ENCODE data around the gene L3MBTL2. TPM values are rescaled to one million over a fixed set of nuclear protein-coding genes. Genes with fewer than 3 reads are reported as not detected.
"Not testable (repeated sequence)": the region's sequence is repeated elsewhere in the genome, so short reads cannot be mapped to it uniquely, and the experiment has no call there.

The L3MBTL2 gene
- total RNA-seq, 2 experiments from 2014 or later, result 23.3 to 33.4 TPM

DNA sequence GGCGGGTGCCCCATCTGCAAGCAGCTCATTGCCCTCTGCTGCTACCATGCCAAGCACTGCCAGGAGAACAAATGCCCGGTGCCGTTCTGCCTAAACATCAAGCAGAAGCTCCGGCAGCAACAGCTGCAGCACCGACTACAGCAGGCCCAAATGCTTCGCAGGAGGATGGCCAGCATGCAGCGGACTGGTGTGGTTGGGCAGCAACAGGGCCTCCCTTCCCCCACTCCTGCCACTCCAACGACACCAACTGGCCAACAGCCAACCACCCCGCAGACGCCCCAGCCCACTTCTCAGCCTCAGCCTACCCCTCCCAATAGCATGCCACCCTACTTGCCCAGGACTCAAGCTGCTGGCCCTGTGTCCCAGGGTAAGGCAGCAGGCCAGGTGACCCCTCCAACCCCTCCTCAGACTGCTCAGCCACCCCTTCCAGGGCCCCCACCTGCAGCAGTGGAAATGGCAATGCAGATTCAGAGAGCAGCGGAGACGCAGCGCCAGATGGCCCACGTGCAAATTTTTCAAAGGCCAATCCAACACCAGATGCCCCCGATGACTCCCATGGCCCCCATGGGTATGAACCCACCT, 28.0 kb upstream of the L3MBTL2 start:
- Histone ChIP-seq H3K27ac (ENCODE audit: low read depth, low read length, poor library complexity, severe bottlenecking) (no peak overlapping the region), H3K4me2 (ENCODE audit: low read length) (no peak overlapping the region), H3K9me2 (ENCODE audit: insufficient read depth, low read length) (no peaks in the 10 kb centered on the region), H4K20me1 (ENCODE audit: insufficient read depth, low read length) (no peaks in the 10 kb centered on the region), H3K9me3 (ENCODE audit: low read length) (no peaks in the 10 kb centered on the region), H3K4me1 (ENCODE audit: insufficient read depth, low read length, poor library complexity, severe bottlenecking) (peaks cover 5% of the 10 kb centered on the region), H3K36me3 (ENCODE audit: insufficient read depth, low read length) (peaks cover 84% of the 10 kb centered on the region), H2AFZ (ENCODE audit: low read length) (no peak overlapping the region), H3K79me2 (ENCODE audit: insufficient read depth, low read depth, low read length) (no peaks in the 10 kb centered on the region), H3K4me3 (ENCODE audit: low read depth, low read length, poor library complexity, severe bottlenecking) (no peak overlapping the region)
- TF ChIP-seq, protein P1, sequence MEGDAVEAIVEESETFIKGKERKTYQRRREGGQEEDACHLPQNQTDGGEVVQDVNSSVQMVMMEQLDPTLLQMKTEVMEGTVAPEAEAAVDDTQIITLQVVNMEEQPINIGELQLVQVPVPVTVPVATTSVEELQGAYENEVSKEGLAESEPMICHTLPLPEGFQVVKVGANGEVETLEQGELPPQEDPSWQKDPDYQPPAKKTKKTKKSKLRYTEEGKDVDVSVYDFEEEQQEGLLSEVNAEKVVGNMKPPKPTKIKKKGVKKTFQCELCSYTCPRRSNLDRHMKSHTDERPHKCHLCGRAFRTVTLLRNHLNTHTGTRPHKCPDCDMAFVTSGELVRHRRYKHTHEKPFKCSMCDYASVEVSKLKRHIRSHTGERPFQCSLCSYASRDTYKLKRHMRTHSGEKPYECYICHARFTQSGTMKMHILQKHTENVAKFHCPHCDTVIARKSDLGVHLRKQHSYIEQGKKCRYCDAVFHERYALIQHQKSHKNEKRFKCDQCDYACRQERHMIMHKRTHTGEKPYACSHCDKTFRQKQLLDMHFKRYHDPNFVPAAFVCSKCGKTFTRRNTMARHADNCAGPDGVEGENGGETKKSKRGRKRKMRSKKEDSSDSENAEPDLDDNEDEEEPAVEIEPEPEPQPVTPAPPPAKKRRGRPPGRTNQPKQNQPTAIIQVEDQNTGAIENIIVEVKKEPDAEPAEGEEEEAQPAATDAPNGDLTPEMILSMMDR (conservative IDR thresholded peaks at IDR 0.05; ENCODE audit: low read length), result no peak
- no peak for TF ChIP-seq EZH2phosphoT487 (IDR thresholded peaks at IDR 0.05; ENCODE audit: borderline replicate concordance, low read depth, low read length)
- ChIA-PET CTCF (ENCODE audit: unreplicated experiment) (no interaction called here), POLR2A (no interaction called here)
- intact Hi-C loops (cut with micrococcal nuclease; ENCODE audit: unreplicated experiment), result no loop called here
- BruUV-seq (replicated peaks), result no TSS peak
- DNase-seq (ENCODE audit: low spot score), result no peak

DNA sequence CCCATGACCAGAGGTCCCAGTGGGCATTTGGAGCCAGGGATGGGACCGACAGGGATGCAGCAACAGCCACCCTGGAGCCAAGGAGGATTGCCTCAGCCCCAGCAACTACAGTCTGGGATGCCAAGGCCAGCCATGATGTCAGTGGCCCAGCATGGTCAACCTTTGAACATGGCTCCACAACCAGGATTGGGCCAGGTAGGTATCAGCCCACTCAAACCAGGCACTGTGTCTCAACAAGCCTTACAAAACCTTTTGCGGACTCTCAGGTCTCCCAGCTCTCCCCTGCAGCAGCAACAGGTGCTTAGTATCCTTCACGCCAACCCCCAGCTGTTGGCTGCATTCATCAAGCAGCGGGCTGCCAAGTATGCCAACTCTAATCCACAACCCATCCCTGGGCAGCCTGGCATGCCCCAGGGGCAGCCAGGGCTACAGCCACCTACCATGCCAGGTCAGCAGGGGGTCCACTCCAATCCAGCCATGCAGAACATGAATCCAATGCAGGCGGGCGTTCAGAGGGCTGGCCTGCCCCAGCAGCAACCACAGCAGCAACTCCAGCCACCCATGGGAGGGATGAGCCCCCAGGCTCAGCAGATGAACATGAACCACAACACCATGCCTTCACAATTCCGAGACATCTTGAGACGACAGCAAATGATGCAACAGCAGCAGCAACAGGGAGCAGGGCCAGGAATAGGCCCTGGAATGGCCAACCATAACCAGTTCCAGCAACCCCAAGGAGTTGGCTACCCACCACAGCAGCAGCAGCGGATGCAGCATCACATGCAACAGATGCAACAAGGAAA, 27.3 kb upstream of the L3MBTL2 start:
- H3K9me2 ChIP-seq (ENCODE audit: insufficient read depth, low read length), result no peaks in the 10 kb centered on the region
- TF ChIP-seq EZH2phosphoT487 (IDR thresholded peaks at IDR 0.05; ENCODE audit: borderline replicate concordance, low read depth, low read length), result no peak
- no peaks in the 10 kb centered on the region for H3K9me3 ChIP-seq (ENCODE audit: low read length)
- CTCF ChIA-PET (ENCODE audit: unreplicated experiment), result no interaction called here
- no peaks in the 10 kb centered on the region for H4K20me1 ChIP-seq (ENCODE audit: insufficient read depth, low read length)
- no peaks in the 10 kb centered on the region for H3K79me2 ChIP-seq (ENCODE audit: insufficient read depth, low read depth, low read length)
- H3K36me3 ChIP-seq (ENCODE audit: insufficient read depth, low read length), result peaks cover 77% of the 10 kb centered on the region
- no TSS peak for BruUV-seq (replicated peaks)
- no peak overlapping the region for H3K4me3 ChIP-seq (ENCODE audit: low read depth, low read length, poor library complexity, severe bottlenecking)
- no peak overlapping the region for H3K27ac ChIP-seq (ENCODE audit: low read depth, low read length, poor library complexity, severe bottlenecking)
- no peak overlapping the region for H3K4me2 ChIP-seq (ENCODE audit: low read length)
- intact Hi-C loops (cut with micrococcal nuclease; ENCODE audit: unreplicated experiment), result no loop called here
- POLR2A ChIA-PET, result no interaction called here
- peaks cover 5% of the 10 kb centered on the region for H3K4me1 ChIP-seq (ENCODE audit: insufficient read depth, low read length, poor library complexity, severe bottlenecking)
- DNase-seq (ENCODE audit: low spot score), result no peak
- no peak overlapping the region for H2AFZ ChIP-seq (ENCODE audit: low read length)

DNA sequence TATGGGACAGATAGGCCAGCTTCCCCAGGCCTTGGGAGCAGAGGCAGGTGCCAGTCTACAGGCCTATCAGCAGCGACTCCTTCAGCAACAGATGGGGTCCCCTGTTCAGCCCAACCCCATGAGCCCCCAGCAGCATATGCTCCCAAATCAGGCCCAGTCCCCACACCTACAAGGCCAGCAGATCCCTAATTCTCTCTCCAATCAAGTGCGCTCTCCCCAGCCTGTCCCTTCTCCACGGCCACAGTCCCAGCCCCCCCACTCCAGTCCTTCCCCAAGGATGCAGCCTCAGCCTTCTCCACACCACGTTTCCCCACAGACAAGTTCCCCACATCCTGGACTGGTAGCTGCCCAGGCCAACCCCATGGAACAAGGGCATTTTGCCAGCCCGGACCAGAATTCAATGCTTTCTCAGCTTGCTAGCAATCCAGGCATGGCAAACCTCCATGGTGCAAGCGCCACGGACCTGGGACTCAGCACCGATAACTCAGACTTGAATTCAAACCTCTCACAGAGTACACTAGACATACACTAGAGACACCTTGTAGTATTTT, 26.6 kb upstream of the L3MBTL2 start:
- H4K20me1 ChIP-seq (ENCODE audit: insufficient read depth, low read length), result no peaks in the 10 kb centered on the region
- CTCF ChIA-PET (ENCODE audit: unreplicated experiment), result no interaction called here
- intact Hi-C loops (cut with micrococcal nuclease; ENCODE audit: unreplicated experiment), result no loop called here
- no peak for TF ChIP-seq EZH2phosphoT487 (IDR thresholded peaks at IDR 0.05; ENCODE audit: borderline replicate concordance, low read depth, low read length)
- TF ChIP-seq, protein P1 (conservative IDR thresholded peaks at IDR 0.05; ENCODE audit: low read length), result no peak
- H3K36me3 ChIP-seq (ENCODE audit: insufficient read depth, low read length), result peaks cover 71% of the 10 kb centered on the region
- H3K79me2 ChIP-seq (ENCODE audit: insufficient read depth, low read depth, low read length), result no peaks in the 10 kb centered on the region
- no peaks in the 10 kb centered on the region for H3K9me3 ChIP-seq (ENCODE audit: low read length)
- H3K4me1 ChIP-seq (ENCODE audit: insufficient read depth, low read length, poor library complexity, severe bottlenecking), result peaks cover 5% of the 10 kb centered on the region
- H3K27ac ChIP-seq (ENCODE audit: low read depth, low read length, poor library complexity, severe bottlenecking), result no peak overlapping the region
- POLR2A ChIA-PET, result no interaction called here
- no peak overlapping the region for H2AFZ ChIP-seq (ENCODE audit: low read length)
- no peaks in the 10 kb centered on the region for H3K9me2 ChIP-seq (ENCODE audit: insufficient read depth, low read length)
- DNase-seq (ENCODE audit: low spot score), result no peak
- no peak overlapping the region for H3K4me2 ChIP-seq (ENCODE audit: low read length)
- no TSS peak for BruUV-seq (replicated peaks)
- no peak overlapping the region for H3K4me3 ChIP-seq (ENCODE audit: low read depth, low read length, poor library complexity, severe bottlenecking)

DNA sequence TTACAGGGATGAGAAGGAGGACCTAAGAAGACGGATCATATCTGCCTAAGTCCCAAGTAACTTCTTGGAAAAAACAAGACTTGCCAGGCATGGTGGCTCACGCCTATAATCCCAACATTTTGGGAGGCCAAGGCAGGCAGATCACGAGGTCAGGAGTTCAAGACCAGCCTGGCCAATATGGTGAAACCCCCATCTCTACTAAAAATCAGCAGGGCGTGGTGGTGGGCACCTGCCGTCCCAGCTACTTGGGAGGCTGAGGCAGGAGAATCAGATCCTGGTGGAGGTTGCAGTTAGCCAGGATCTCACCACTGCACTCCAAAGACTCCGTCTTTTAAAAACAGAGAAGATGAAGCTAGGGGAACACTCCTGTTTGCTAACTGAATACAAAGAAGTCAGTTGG, 24.8 kb upstream of the L3MBTL2 start:
- H3K4me3 ChIP-seq (ENCODE audit: low read depth, low read length, poor library complexity, severe bottlenecking); H3K4me1 ChIP-seq (ENCODE audit: insufficient read depth, low read length, poor library complexity, severe bottlenecking); H2AFZ ChIP-seq (ENCODE audit: low read length); H3K79me2 ChIP-seq (ENCODE audit: insufficient read depth, low read depth, low read length); H3K9me2 ChIP-seq (ENCODE audit: insufficient read depth, low read length); H4K20me1 ChIP-seq (ENCODE audit: insufficient read depth, low read length); H3K27ac ChIP-seq (ENCODE audit: low read depth, low read length, poor library complexity, severe bottlenecking); H3K9me3 ChIP-seq (ENCODE audit: low read length); POLR2A ChIA-PET; CTCF ChIA-PET (ENCODE audit: unreplicated experiment); DNase-seq (ENCODE audit: low spot score); BruUV-seq (replicated peaks); H3K4me2 ChIP-seq (ENCODE audit: low read length): not testable (repeated sequence)
- H3K36me3 ChIP-seq (ENCODE audit: insufficient read depth, low read length), result peaks cover 52% of the 10 kb centered on the region
- intact Hi-C loops (cut with micrococcal nuclease; ENCODE audit: unreplicated experiment), result loop anchor here (10.0 kb wide), 1 partner anchor 236 kb away; no protein-coding TSS in a partner anchor

All from OCI-LY7 (cell line).